PC-9 (cell line): Measurements from ENCODE around the gene MRRF. TPM values are rescaled to one million over a fixed set of nuclear protein-coding genes. Genes with fewer than 3 reads are reported as not detected.
"Not testable (repeated sequence)": the region's sequence is repeated elsewhere in the genome, so short reads cannot be mapped to it uniquely, and the experiment has no call there.

Experiments used
- BruUV-seq: library from RNA; stranded (reverse); fragments of 400-500 nt; replicated peaks from 2 replicates; lab custom pipeline; 2021; lab: Mats Ljungman, UMichigan
- CTCF ChIA-PET: fragments of 300-600 bp; sonication (Branson Sonifier 250); formaldehyde crosslinking; loops from one replicate; lab custom pipeline; 2022; ENCODE audit warnings: antibody characterized with exemption; lab: Charles Lee
- POLR2A ChIA-PET: fragments of 300-600 bp; sonication (Branson Sonifier 250); formaldehyde crosslinking; loops from one replicate; lab custom pipeline; 2022; ENCODE audit warnings: antibody characterized with exemption; ENCODE audit not compliant: unreplicated experiment; lab: Charles Lee
- DNase-seq, 2 experiments: peaks; one replicate each; pipeline versions ENCODE4 v3.0.0 to v3.0.0-alpha.2; 2015 to 2022; ENCODE audit warnings: mixed read lengths in 1 of 2
- H2AFZ ChIP-seq: fragments of 200-600 bp; sonication (generic); 2 replicates; pipeline ENCODE4 v1.8.1; 2017; ENCODE audit warnings: antibody characterized with exemption
- H3F3A ChIP-seq: fragments of 200-600 bp; sonication (generic); 2 replicates; pipeline ENCODE4 v1.8.1; 2017; ENCODE audit warnings: antibody characterized with exemption, mild to moderate bottlenecking, low read depth; ENCODE audit not compliant: insufficient read depth
- H3K27ac ChIP-seq: fragments of 200-600 bp; sonication (generic); 2 replicates; pipeline ENCODE4 v1.6.1; 2016; ENCODE audit warnings: mixed run types
- H3K27me3 ChIP-seq: fragments of 200-600 bp; sonication (generic); 2 replicates; pipeline ENCODE4 v1.6.1; 2016; ENCODE audit warnings: low read depth, mixed run types; ENCODE audit not compliant: insufficient read depth
- H3K36me3 ChIP-seq: fragments of 200-600 bp; sonication (generic); 2 replicates; pipeline ENCODE4 v1.6.1; 2016; ENCODE audit warnings: low read depth, mixed run types
- H3K4me1 ChIP-seq: fragments of 200-600 bp; sonication (generic); replicated peaks from 2 replicates; pipeline ENCODE4 v1.6.1; 2016; ENCODE audit warnings: mixed run types; ENCODE audit not compliant: insufficient read depth
- H3K4me2 ChIP-seq: fragments of 200-600 bp; sonication (generic); 2 replicates; pipeline ENCODE4 v1.6.1; 2017; ENCODE audit warnings: mixed run types
- H3K4me3 ChIP-seq: fragments of 200-600 bp; sonication (generic); 2 replicates; pipeline ENCODE4 v1.6.1; 2016; ENCODE audit warnings: mixed run types
- H3K79me2 ChIP-seq: fragments of 200-600 bp; sonication (generic); 2 replicates; pipeline ENCODE4 v1.6.1; 2017; ENCODE audit warnings: low read depth, mixed run types
- H3K9me2 ChIP-seq: fragments of 200-600 bp; sonication (generic); 2 replicates; pipeline ENCODE4 v1.8.1; 2017; ENCODE audit warnings: mild to moderate bottlenecking; ENCODE audit not compliant: insufficient read depth
- H3K9me3 ChIP-seq: fragments of 200-600 bp; sonication (generic); 2 replicates; pipeline ENCODE4 v1.8.1; 2016; ENCODE audit warnings: low read depth; ENCODE audit not compliant: insufficient read depth
- H4K20me1 ChIP-seq: fragments of 200-600 bp; sonication (generic); 2 replicates; pipeline ENCODE4 v1.8.1; 2017; ENCODE audit not compliant: insufficient read depth
- EZH2 ChIP-seq: fragments of 200-600 bp; sonication (generic); IDR thresholded peaks from 2 replicates; pipeline ENCODE4 v1.8.0; 2017; ENCODE audit warnings: antibody characterized with exemption, low read depth
- intact Hi-C: fragments of 100-400 bp; cut with micrococcal nuclease; formaldehyde crosslinking; loops from one replicate; pipeline ENCODE4 v1.10.0; 2022; ENCODE audit not compliant: unreplicated experiment
- total RNA-seq: library from RNA; stranded (reverse); gene quantifications from 2 replicates; pipeline ENCODE4 v1.2.3, GENCODE V29; 2021
- TF ChIP-seq, protein P1 (sequence below): fragments of 200-600 bp; sonication (generic); conservative IDR thresholded peaks from 2 replicates; pipeline ENCODE4 v1.6.1; 2017; ENCODE audit warnings: mixed run types, antibody characterized with exemption, mild to moderate bottlenecking, moderate library complexity

Gene MRRF
- total RNA-seq, 1 experiment from 2014 or later, result 79.5 TPM

DNA sequence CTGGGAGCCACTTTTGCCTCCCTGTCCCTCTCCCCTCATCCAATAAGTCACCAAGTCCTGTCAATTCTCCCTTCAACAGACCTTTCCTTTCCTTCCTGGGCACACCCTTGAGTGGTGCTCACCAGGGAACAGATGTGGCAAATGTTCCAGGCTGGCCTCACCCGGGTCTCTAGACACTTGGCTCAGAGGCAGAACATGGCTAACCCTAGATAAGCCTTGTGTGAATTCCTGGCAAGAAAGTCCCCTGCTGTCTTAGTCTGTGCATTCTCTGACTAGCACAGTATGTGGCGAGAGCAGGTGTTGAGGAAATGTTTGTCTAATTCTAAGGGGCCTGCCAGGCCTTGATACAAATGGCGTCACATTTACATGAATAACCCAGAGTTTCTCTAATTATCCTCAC lies 64.9 kb downstream of the MRRF start:
- Histone ChIP-seq H3K36me3 (no peaks in the 10 kb centered on the region), H3K79me2 (no peaks in the 10 kb centered on the region), H3K27me3 (no peaks in the 10 kb centered on the region), H3K9me3 (no peaks in the 10 kb centered on the region), H3K4me1 (no peaks in the 10 kb centered on the region), H3K9me2 (no peaks in the 10 kb centered on the region), H3K27ac (no peak overlapping the region), H3F3A (no peaks in the 10 kb centered on the region; the same call in 1 of the 2 replicates), H2AFZ (no peak overlapping the region), H3K4me2 (no peak overlapping the region), H4K20me1 (peaks cover 3% of the 10 kb centered on the region; the same call in 1 of the 2 replicates), H3K4me3 (no peak overlapping the region)
- BruUV-seq, result no TSS peak
- ChIA-PET POLR2A (no interaction called here), CTCF (no interaction called here)
- intact Hi-C loops, result no loop called here
- no peak for TF ChIP-seq EZH2
- TF ChIP-seq, protein P1, sequence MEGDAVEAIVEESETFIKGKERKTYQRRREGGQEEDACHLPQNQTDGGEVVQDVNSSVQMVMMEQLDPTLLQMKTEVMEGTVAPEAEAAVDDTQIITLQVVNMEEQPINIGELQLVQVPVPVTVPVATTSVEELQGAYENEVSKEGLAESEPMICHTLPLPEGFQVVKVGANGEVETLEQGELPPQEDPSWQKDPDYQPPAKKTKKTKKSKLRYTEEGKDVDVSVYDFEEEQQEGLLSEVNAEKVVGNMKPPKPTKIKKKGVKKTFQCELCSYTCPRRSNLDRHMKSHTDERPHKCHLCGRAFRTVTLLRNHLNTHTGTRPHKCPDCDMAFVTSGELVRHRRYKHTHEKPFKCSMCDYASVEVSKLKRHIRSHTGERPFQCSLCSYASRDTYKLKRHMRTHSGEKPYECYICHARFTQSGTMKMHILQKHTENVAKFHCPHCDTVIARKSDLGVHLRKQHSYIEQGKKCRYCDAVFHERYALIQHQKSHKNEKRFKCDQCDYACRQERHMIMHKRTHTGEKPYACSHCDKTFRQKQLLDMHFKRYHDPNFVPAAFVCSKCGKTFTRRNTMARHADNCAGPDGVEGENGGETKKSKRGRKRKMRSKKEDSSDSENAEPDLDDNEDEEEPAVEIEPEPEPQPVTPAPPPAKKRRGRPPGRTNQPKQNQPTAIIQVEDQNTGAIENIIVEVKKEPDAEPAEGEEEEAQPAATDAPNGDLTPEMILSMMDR, result no peak
- DNase-seq, result no peak

DNA sequence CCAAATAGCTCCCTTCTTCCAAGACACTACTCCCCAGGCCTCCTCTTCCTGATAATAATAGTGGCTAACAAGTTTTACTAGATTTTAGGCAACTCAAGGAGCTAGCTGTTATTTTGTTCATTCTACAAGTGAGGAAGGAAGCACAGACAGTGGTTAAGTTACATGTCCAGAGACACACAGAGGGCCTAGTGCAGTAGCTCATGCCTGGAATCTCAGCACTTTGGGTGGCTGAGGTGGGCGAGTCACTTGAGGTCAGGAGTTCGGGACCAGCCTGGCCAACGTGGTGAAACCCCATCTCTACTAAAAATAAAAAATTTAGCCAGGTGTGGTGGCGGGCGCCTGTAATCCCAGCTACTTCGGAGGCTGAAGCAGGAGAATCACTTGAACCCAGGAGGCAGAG lies 65.8 kb downstream of the MRRF start:
- H3K4me2 ChIP-seq, H3K27me3 ChIP-seq, H3K4me1 ChIP-seq, H3F3A ChIP-seq, H3K79me2 ChIP-seq, H3K36me3 ChIP-seq, H4K20me1 ChIP-seq, H3K27ac ChIP-seq, H2AFZ ChIP-seq, BruUV-seq, H3K4me3 ChIP-seq, H3K9me2 ChIP-seq, DNase-seq, POLR2A ChIA-PET, intact Hi-C loops, H3K9me3 ChIP-seq: not testable (repeated sequence)
- CTCF ChIA-PET, result interaction anchor here (0.5 to 0.6 kb wide), 2 partner anchors 66 to 690 kb away, joined by 3 to 12 read pairs; partner anchors contain the start of genes MRRF and RBM18

DNA sequence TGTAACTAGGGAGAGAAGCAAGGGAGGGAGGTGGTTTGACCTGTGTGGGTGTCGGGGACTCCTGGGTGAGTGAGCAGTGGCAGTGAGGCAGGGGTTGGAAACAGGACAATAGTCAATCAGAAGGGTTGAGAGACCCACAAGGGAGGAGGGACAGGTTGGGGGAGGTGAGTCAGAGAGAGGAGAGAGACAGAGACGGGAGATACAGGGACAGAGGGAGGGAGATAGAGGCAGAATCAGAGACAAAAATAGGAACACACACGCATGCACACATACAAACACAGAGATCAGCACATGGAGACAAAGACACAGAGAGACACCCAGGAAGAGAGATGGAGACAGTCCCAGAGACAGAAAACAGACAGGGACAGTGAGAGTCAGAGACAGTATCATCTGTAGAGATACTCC lies 66.8 kb downstream of the MRRF start:
- BruUV-seq, result no TSS peak
- Histone ChIP-seq H3K27me3 (no peaks in the 10 kb centered on the region), H3K4me1 (no peaks in the 10 kb centered on the region), H4K20me1 (peaks cover 3% of the 10 kb centered on the region; the same call in 1 of the 2 replicates), H2AFZ (no peak overlapping the region), H3F3A (no peaks in the 10 kb centered on the region; the same call in 1 of the 2 replicates), H3K9me3 (no peaks in the 10 kb centered on the region), H3K27ac (no peak overlapping the region), H3K4me3 (no peak overlapping the region), H3K9me2 (no peaks in the 10 kb centered on the region), H3K4me2 (no peak overlapping the region), H3K79me2 (no peaks in the 10 kb centered on the region), H3K36me3 (no peaks in the 10 kb centered on the region)
- POLR2A ChIA-PET, result no interaction called here
- no peak for DNase-seq
- no peak for TF ChIP-seq EZH2
- TF ChIP-seq, protein P1, result no peak
- intact Hi-C loops, result no loop called here
- CTCF ChIA-PET, result no interaction called here

DNA sequence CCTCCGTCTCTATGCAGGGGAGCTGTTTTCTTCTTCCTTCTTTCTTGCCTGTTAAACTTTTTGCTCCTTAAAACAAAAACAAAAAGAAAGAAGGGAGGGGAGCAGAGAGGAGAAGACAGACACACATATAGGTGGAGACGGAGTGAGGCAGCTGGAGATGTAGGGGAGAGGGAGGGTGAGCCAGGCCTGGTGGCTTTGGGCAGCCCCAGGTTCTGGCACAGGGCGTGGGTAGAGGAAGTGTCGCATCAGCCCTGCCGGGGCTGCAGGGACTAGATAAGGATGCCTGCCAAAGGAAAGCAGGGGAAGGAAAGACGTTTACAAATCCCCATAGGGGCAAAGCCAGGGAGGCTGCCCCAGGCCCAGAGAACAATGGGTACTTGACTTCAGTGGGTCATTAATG lies 67.4 kb downstream of the MRRF start:
- no peak overlapping the region for H3K4me3 ChIP-seq
- no peaks in the 10 kb centered on the region for H3K36me3 ChIP-seq
- H3K27me3 ChIP-seq, result no peaks in the 10 kb centered on the region
- H4K20me1 ChIP-seq, result peaks cover 3% of the 10 kb centered on the region; the same call in 1 of the 2 replicates
- H3K9me3 ChIP-seq, result no peaks in the 10 kb centered on the region
- ChIA-PET CTCF (no interaction called here), POLR2A (no interaction called here)
- no peak overlapping the region for H3K4me2 ChIP-seq
- no peak for DNase-seq
- no peaks in the 10 kb centered on the region for H3K4me1 ChIP-seq
- intact Hi-C loops, result no loop called here
- TF ChIP-seq, protein P1, result no peak
- TF ChIP-seq EZH2, result no peak
- H2AFZ ChIP-seq, result no peak overlapping the region
- BruUV-seq, result no TSS peak
- H3K27ac ChIP-seq, result no peak overlapping the region
- H3K9me2 ChIP-seq, result no peaks in the 10 kb centered on the region
- H3F3A ChIP-seq, result no peaks in the 10 kb centered on the region; the same call in 1 of the 2 replicates
- no peaks in the 10 kb centered on the region for H3K79me2 ChIP-seq
